Epidermal melanocyte (primary cell): ENCODE measurements around the gene DENND1C.

Source experiments
- DNase-seq: peaks from one replicate; pipeline ENCODE4 v3.0.0; 2011; ENCODE audit warnings: low spot score; ENCODE audit not compliant: insufficient read length

Gene DENND1C

DNA sequence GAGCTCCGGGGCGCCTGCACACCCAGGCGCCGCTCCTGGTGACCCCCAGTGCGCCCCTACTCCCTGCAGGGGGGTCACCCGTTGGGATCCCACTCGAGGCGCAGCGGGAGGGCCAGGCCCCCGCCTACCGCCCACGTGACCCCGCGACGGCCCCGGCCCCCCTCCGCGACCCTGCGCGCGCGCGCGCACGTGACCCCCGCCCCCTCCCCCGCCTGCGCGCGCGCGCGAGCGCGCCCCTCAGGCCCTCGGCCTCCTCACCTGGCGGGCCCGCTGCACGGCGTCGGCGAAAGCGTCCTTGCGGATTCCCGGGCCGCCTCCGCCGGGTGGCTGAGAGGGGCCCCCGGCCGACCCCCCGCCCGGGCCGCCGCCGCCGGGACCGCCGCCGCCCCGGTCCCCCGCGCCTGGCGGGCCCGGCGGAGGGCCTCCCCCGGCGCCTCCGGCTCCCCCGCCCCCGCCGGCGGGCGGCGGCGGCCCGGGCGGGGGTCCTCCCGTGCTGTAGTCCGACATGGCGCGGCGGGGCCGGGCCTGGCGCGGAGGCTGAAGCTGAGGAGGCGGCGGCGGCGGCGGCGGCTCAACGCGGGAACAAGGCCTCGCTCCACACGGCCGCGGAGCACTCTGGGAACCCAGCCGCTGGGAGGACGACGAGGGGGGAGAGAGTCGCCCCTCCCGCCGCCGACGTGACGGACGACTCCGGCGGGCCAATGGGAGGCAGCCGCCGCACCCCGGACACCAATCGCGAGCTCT is 57.2 kb downstream of the DENND1C start, which contains the start of gene KHSRP:
Gene KHSRP, minus strand, starts transcription at position 617 of the 744 bp plus-strand sequence. Its CDS starts 110 bp downstream, at position 507.
- no peak for DNase-seq

DNA sequence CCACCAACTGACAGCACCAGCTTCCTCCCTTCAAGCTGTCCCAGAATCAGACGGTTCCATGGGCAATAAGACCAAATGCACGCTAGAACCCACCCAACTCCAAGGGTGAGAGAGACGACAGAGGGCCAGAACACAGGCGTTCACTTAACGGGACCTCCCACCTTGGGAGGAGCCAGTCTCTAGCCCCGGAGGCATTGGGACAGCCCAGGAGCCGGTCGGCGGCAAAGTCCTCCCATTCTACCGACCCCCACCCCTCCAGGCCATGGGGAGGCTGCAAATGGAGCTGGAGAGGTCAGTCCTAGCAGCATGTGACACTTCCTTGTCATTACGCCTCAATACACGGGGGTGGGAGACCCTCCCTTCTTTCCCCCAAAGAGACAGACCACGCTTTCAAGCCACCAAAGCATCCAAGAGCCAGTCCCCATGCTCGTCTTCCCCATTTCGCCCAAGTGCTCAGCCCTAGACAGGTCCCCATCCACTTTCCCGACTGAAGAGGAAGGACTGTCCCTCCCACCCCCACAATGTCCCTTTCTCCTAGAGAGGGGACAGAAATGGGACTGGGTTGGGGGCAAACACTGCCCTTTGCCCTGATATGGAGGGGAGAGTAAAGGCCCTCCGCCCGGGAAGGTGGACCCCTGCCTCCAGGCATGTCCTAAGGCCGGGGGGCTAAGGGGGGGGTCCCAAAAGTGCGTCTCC is 57.9 kb downstream of the DENND1C start:
- peak; percentile 83 for DNase-seq

DNA sequence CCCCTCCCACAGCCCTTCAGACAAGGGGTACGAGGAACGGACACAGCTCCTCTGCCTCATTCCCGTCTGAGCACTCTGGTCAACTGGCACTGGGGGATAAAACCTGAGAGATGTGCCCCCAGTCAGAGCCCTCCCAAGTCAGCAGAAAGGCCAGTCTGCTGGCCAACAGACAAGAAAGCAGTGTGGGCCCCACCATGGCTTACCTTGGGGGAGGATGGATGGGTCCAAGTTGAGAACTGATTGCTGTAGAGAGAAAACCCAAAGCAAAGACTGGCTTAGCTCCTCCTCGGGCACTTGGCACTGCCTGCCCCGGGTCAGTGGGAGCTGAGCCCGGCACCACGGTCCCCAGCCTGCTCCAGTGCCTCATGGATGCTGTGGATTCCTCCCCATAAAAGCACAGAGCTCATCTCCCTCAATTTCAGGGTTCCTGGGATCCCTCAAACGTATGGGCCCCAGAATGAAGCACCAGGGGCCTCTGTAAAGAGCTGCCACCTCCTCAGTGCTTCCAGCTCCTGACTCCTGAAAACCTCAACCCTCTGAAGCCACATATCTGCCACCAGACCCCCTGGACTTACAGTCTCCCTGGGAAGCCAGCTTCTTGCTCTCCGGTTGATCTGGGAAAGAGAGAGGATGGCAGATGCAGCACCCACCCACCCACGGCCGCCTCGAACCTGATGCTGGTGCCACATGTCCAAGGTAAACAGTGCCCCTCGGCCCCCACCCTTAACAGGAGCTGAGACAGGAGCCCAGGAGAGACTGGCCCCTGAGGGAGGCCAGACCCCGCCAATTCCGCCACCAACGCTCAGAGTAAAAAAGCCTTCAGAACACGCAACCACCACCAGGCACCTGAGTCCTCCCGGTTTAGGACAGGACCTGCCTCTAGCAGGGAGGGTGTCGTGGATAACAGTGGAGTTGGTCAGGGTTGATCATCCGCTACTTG is 60.2 kb downstream of the DENND1C start:
- DNase-seq = no peak

DNA sequence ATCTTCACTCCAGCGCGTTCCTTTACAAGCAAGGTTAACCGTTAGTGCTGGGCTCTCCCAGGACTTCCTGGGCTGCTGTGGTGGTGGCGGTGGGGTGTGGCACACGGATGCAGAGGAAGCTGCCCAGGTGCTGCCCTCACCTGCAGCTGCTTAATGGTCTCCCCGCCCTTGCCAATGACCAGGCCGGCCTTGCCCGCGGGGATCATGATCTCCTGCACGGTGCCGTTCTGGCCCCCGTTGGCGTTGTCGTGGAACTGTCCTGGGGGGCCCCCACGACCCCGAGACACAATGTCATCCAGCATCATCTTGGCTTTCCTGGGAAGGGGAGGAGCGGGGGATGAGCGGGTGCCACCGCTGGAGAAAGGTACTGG is 63.0 kb downstream of the DENND1C start:
- no peak for DNase-seq

DNA sequence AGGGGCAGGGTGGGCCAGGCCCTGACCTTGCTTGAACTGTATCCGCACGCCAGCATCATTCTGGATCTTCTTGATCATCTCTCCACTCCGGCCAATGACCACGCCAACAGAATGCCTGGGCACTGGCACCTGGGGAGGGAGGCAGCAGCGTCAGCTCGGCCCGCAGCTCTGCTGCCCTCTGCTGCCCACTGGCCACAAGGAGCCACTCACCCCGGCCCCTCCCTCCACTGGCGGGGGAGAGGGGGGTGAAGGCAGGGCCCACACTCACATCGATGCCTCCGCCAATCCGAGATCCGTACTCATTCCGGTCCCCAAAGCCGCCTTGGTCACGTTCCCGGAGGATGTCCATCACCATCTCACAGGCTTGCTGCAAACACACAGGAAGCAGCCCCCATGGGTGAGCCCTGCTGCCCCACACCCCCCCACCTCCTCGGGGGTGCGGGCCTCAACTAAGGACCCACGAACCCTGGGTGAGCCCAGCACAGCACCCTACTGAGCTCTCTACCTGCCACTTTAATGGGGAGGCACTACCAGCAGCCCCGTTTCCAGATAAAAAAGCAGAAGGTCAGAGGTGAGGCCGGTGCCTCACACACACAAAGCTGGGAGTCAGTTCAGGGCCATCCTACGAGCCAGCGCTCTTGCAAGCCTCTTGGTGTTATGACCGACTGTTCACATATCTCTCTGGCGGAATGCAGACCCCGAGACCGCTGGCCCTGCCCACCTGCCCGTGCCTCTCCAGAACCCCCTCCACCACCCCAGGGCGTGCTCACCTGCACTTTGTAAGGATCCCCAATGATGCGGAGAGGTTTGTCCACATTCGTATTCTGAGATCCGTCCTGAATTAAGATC is 63.6 kb downstream of the DENND1C start:
- DNase-seq = no peak
